WTC11 (cell line): ENCODE results near the gene XPR1.

Source experiments
- CREM ChIP-seq: sonication (generic); formaldehyde crosslinking; IDR thresholded peaks from 2 replicates; pipeline ENCODE4 v1.8.1; 2022; ENCODE audit warnings: mild to moderate bottlenecking, missing genetic modification reagents, moderate library complexity
- NFE2L1 ChIP-seq: sonication (generic); formaldehyde crosslinking; IDR thresholded peaks from 2 replicates; pipeline ENCODE4 v1.8.1; 2023; ENCODE audit warnings: missing genetic modification reagents
- NR3C1 ChIP-seq: sonication (generic); formaldehyde crosslinking; conservative IDR thresholded peaks from 2 replicates; pipeline ENCODE4 v1.8.1; 2023; ENCODE audit warnings: low read depth, mild to moderate bottlenecking, missing genetic modification reagents
- STAT6 ChIP-seq: sonication (generic); formaldehyde crosslinking; conservative IDR thresholded peaks from 2 replicates; pipeline ENCODE4 v1.8.1; 2023; ENCODE audit warnings: mild to moderate bottlenecking, low read depth, missing genetic modification reagents, moderate library complexity

GRCh38 chr1:180786624-180787023, 154.8 kb downstream of the XPR1 start:
- TF ChIP-seq CREM (CRISPR knock-in tag): no peak
- TF ChIP-seq STAT6: no peak
- TF ChIP-seq NR3C1: no peak
- no peak for TF ChIP-seq NFE2L1 (CRISPR knock-in tag)
